ENCODE results near the gene PTGFRN.
"Not testable (repeated sequence)": the region's sequence is repeated elsewhere in the genome, so short reads cannot be mapped to it uniquely, and the experiment has no call there.

Gene PTGFRN

DNA sequence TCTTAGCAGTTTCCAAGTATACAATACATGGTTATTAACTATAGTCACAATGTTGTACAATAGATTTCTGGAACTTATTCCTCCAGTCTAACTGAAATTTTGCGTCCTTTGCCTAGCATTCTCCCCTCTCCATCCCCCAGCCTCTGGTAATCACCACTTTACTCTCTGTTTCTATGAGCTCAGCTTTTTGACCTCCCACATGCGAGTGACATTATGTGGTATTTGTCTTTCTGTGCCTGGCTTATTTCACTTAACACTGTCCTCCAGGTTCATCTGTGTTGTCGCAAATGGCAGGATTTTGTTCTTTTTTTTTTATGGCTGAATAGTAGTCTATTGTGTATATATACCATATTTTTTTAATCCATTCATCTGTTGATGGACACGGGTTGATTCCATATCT is 47.9 kb downstream of the PTGFRN start:
- Mint-ChIP-seq H3K4me1 (no peaks in the 10 kb centered on the region), H3K9me3 (no peaks in the 10 kb centered on the region), H3K27me3 (no peaks in the 10 kb centered on the region), H3K27ac (no peak overlapping the region), H3K4me3 (no peak overlapping the region)
- DNase-seq (no peak), ATAC-seq (no peak)

DNA sequence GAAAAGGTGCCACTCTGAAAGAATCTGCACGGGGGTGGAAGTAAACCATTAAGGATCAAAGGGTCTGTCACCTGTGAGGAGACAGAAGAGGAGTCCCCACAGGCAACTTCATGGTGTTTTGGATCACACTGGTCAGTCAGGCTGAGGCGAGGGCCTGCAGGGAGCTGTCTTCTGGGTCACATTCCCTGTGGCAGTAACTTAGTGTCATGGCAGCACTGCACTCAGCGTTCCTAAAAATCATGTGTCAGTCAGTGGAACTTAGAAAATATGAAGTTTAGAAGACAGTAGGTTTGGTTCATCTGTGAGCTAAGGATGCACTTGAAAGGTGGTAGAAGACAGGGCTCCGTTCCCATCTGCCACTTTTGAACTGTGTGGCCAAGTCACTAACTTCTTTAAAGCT is 48.4 kb downstream of the PTGFRN start:
- DNase-seq: no peak
- Mint-ChIP-seq H3K4me3 (no peak overlapping the region), H3K27ac (no peak overlapping the region), H3K4me1 (no peaks in the 10 kb centered on the region), H3K27me3 (no peaks in the 10 kb centered on the region), H3K9me3 (no peaks in the 10 kb centered on the region)
- no peak for ATAC-seq

DNA sequence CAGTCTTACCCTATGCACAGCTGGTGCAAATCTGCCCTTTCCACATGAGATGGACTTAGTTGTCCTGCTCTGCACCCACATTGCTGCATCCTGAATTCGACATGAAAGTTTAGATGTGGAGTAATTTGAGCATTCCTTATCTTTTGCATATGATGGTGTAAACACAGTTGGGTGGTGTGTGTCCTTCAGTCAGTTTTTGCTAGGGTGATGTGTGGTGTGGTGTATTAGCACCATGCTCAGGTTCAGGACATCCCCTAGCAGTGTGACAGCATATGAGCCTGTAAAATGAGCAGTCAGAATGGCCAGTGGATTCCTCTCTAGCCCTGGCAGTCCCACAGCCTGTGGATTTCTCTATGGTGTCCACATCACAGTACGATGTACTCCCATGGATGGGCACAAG is 49.3 kb downstream of the PTGFRN start:
- Mint-ChIP-seq H3K9me3 (no peaks in the 10 kb centered on the region), H3K4me3 (no peak overlapping the region), H3K27ac (no peak overlapping the region), H3K4me1 (no peaks in the 10 kb centered on the region), H3K27me3 (no peaks in the 10 kb centered on the region)
- DNase-seq (no peak), ATAC-seq (no peak)

DNA sequence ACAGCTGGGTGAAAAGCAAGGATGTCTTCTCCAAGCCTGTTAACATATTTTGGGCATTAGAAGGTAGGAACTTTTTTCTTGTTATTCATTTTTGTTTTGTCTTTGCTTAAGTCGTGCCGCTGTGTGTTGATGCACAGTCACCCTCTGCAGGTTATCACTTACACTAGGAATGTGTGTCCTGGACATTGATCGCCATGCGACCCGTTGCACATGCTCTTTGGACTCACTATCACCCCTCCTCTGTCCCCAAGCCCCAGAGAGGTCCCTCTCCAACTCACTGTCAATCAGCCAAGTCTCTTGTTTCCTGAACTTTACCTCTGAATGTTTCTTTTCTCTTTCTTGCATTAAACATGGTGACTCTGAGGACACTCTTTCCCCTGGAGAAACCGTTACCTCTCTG is 51.9 kb downstream of the PTGFRN start:
- no peak overlapping the region for H3K4me3 Mint-ChIP-seq
- no peak for ATAC-seq
- no peak for DNase-seq
- H3K27ac Mint-ChIP-seq: no peak overlapping the region
- no peaks in the 10 kb centered on the region for H3K27me3 Mint-ChIP-seq
- H3K4me1 Mint-ChIP-seq: no peaks in the 10 kb centered on the region
- no peaks in the 10 kb centered on the region for H3K9me3 Mint-ChIP-seq

DNA sequence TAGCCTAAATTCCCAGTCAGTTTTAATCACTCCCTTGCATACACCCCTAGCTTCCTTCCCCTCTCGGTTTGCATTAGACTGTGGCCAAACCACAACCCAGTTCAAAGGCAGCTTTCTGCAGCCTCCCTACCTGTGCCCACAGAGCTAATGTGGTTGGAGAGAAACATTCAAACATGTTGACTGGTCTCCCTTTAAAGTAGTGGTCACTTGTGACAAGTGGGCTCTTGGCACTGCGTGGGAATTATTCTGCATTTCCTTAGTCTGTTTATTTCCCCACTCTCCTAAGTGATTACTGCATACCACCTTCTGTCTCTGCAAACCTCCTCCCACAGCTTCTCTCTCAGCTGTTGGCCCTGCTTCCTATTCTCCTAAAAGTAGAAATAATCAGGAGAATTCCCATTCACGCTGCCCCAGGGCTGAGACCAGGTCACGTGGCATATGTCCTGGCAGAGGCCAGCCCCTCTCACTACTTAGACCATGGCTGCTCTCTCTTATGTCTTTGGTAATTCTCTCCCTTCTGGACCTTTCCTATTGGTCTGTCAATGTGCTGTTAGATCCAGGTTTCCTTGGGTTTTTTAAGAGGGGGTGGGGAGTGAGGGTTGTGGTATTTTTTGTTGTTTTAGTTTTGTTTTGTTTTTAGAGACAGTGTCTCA is 53.4 kb downstream of the PTGFRN start:
- DNase-seq (no peak), ATAC-seq (peak; percentile 74)
- Mint-ChIP-seq H3K9me3 (no peaks in the 10 kb centered on the region), H3K27ac (no peak overlapping the region), H3K27me3 (no peaks in the 10 kb centered on the region), H3K4me1 (no peaks in the 10 kb centered on the region), H3K4me3 (no peak overlapping the region)

DNA sequence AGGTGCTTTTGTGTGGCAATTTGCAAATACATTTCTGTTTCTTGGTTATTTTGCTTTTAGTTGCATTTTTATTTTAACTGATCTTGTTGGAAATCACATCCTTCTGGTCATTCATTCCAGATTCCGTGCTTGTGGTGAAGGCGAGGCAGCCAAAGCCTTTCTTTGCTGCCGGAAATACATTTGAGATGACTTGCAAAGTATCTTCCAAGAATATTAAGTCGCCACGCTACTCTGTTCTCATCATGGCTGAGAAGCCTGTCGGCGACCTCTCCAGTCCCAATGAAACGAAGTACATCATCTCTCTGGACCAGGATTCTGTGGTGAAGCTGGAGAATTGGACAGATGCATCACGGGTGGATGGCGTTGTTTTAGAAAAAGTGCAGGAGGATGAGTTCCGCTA is 57.1 kb downstream of the PTGFRN start:
- no peak overlapping the region for H3K4me3 Mint-ChIP-seq
- no peaks in the 10 kb centered on the region for H3K27me3 Mint-ChIP-seq
- H3K27ac Mint-ChIP-seq: no peak overlapping the region
- ATAC-seq (no peak), DNase-seq (no peak)
- H3K4me1 Mint-ChIP-seq: no peaks in the 10 kb centered on the region
- H3K9me3 Mint-ChIP-seq: no peaks in the 10 kb centered on the region

DNA sequence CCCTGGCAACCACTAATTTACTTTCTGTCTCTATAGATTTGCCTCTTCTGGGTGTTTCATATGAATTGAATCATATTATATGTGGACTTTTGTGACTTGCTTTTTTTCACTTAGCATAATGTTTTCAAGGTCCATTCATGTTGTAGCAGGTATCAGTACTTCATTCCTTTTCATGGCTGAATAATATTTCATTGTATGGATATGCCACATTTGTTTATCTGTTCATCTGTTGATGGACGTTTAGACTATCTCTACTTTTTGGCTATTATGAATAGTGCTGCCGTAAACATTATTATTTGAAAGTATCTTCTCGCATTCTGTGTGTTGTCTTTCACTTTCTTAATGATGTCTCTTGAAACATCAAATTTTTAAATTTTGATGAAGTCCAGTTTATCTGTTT is 59.0 kb downstream of the PTGFRN start:
- H3K9me3 Mint-ChIP-seq: no peaks in the 10 kb centered on the region
- no peaks in the 10 kb centered on the region for H3K27me3 Mint-ChIP-seq
- H3K4me1 Mint-ChIP-seq: no peaks in the 10 kb centered on the region
- DNase-seq (no peak), ATAC-seq (no peak)
- H3K4me3 Mint-ChIP-seq: no peak overlapping the region
- H3K27ac Mint-ChIP-seq: no peak overlapping the region

DNA sequence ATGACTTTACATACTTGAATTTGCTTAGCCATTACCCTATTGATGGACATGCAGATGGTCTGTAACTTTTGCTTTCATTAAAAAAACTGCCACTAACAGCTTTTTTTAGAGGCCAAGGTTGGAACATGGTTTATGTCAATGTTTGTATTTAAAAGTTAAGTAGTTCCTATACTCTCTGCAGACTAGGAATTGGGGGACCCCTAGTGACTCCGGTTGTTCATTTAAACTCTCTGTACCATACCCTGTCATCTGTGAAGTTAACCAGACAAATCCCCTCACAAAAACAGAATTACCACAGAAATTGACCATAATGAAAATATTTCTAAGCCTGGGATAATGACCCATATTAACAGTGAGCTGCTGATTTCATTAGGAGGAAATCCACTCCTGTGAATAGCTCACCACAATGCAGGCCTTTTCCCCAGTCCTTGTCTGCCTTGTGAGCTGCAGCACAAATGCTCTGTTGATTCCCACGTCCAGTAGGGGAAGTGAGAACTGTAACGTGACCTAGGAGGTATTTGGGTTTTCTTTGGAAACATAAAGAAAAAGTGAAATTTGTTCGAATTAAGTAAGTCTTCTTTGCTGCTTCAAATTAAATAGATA is 61.6 kb downstream of the PTGFRN start:
- H3K27me3 Mint-ChIP-seq: no peaks in the 10 kb centered on the region
- ATAC-seq: no peak
- H3K27ac Mint-ChIP-seq: no peak overlapping the region

DNA sequence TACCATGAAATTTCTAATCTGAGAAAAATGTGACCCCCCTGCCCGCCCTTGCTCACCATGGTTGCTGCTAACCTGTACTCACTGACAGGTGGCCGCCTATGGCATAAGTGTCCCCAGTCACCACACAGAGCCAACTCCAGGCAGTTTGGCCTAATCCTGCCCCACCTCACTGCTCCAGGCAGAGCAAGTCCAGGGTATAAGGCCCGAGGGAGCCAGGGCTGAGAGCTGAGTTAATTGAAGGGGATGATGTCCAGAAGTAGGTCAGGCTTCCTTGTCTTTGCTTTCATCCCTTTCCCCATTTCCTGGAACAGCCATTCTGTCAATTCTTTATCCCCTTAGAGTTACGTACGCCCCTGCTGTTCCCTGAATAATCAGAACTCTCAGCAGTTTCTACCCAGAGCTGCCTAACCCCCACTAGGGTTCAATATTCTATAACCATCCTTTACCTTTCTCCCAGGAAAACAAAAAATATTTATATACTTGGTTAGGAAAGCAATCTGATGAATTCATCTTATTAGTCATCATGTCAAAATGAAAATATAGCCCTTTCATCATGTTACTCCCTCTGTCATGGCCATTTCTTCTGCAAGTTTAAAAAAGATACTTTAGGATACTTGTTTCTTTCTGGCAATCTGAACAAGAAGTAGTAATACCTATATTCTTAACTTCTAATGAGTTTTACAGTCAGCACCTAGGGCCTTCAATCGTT is 62.4 kb downstream of the PTGFRN start:
- ATAC-seq: no peak
- Mint-ChIP-seq H3K4me3 (no peak overlapping the region), H3K27ac (peak overlapping the region in 1 of 2 donors; percentile 12), H3K27me3 (no peaks in the 10 kb centered on the region), H3K4me1 (no peaks in the 10 kb centered on the region), H3K9me3 (peaks cover 0 to 7% of the 10 kb centered on the region in 2 donors)
- DNase-seq: no peak

More for the DNA sequence above, 61.6 kb downstream of the PTGFRN start:
- H3K4me1 Mint-ChIP-seq: no peaks in the 10 kb centered on the region
- H3K4me3 Mint-ChIP-seq: no peak overlapping the region
- DNase-seq: no peak
- peaks cover 0 to 7% of the 10 kb centered on the region in 2 donors for H3K9me3 Mint-ChIP-seq

DNA sequence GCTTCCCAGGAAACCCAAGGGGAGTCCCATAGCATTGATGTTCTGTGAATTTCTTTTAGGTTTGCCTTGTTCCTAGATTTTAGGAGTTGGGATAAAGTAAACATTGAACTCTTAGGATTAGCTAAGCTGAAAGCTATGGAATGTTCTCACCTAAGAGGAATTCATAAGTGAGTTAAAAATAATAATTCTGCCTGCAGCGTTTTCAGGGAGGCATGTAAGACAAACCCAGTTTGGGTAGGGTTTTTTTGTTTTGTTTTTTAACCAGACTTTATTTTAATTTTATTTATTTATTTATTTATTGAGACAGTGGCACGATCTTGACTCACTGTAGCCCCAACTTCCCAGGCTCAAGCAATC is 62.9 kb downstream of the PTGFRN start:
- H3K27me3 Mint-ChIP-seq: no peaks in the 10 kb centered on the region
- H3K4me1 Mint-ChIP-seq: no peaks in the 10 kb centered on the region
- H3K4me3 Mint-ChIP-seq: no peak overlapping the region
- no peak for DNase-seq
- no peak overlapping the region for H3K27ac Mint-ChIP-seq
- peaks cover 0 to 7% of the 10 kb centered on the region in 2 donors for H3K9me3 Mint-ChIP-seq
- ATAC-seq: no peak

DNA sequence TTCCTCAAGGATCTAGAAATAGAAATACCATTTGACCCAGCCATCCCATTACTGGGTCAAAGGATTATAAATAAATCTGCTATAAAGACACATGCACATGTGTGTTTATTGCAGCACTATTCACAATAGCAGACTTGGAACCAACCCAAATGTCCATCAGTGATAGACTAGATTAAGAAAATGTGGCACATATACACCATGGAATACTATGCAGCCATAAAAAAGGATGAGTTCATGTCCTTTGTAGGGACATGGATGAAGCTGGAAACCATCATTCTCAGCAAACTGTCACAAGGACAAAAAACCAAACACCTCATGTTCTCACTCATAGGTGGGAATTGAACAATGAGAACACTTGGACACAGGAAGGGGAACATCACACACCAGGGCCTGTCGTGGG is 70.6 kb downstream of the PTGFRN start:
- H3K4me3 Mint-ChIP-seq, H3K9me3 Mint-ChIP-seq, ATAC-seq, H3K27me3 Mint-ChIP-seq, H3K27ac Mint-ChIP-seq, DNase-seq: not testable (repeated sequence)
- H3K4me1 Mint-ChIP-seq: peaks cover 15% of the 10 kb centered on the region

DNA sequence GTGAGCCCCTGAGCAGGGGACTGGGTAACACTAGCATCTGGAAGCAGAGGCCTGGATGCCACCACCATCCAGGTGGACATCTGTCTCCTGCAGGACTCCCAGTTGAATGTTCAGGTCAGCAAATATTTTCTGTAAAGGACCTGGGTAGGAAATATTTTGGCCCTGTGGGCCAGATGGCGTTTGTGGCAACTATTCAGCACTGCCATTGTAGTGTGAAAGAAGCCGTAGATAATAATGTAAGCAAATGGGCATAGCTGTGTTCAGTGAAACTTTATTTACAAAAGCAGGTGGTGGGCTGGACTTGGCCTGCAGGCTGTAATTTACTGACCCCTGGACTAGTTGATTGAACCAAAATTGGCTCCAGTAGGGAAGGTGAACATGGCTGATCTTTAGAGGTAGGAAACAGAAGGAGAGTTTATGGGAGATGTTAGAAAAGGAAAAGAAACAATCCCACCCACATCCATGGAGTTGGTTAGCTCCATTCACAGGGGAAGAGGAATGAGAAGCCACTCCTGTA is 71.9 kb downstream of the PTGFRN start:
- Mint-ChIP-seq H3K9me3 (no peaks in the 10 kb centered on the region), H3K27ac (no peak overlapping the region), H3K4me1 (peaks cover 25% of the 10 kb centered on the region), H3K4me3 (no peak overlapping the region), H3K27me3 (no peaks in the 10 kb centered on the region)
- ATAC-seq (no peak), DNase-seq (no peak)

DNA sequence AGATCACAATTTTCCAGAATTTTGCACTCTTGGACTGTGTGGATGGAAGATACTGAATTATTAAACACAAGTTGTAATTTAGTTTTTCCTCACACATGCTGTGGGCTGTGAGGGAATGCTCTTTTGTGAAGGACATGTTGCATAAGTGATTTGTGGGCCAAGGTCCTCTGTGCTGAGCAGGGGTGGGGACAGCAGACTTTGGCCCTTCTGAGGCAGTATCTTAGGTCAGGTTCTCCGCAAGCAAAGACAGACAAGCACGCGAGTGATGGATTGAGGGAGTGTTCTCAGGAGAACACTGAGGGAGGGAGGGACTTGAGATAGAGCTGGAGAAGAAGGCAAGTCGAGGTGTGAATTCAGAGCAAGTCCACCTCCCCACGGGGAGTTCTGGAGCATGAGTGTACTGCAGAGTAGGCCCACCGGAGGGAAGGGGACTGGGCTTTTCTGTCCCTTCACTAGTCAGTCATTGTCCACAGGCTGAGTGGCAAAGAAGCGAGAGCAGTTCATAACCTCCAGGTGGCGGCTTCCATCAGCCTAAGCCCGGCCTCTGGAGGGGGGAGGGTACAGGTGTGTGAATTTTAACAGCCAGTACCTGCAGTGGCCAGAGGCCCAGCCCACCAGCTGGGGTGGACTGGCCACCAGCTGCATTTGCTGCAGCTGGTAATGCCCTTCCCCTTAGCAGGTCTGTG is 72.7 kb downstream of the PTGFRN start:
- H3K9me3 Mint-ChIP-seq: no peaks in the 10 kb centered on the region
- ATAC-seq (no peak), DNase-seq (no peak)
- no peak overlapping the region for H3K27ac Mint-ChIP-seq
- H3K4me1 Mint-ChIP-seq: peaks cover 34% of the 10 kb centered on the region
- H3K27me3 Mint-ChIP-seq: no peaks in the 10 kb centered on the region
- no peak overlapping the region for H3K4me3 Mint-ChIP-seq

DNA sequence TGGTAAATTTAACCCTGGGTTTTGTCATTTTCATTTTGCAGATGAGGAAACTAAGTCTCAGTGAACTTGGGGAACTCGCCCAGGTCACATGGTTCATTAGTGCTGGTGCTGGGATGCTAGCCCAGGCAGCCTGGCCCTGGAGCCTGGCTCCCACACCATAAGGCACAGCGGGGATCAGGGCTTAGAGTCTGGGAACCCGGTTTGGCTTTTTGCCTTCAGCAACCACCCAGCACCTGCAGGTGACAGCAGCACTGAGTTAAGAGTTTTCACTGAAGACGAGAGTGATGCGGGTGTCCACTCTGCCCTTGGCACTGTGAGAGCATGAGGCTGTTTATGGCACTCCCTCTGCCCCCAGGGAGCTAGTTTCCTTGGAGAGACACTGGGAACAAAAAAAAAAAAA is 73.4 kb downstream of the PTGFRN start:
- Mint-ChIP-seq H3K4me3 (no peak overlapping the region), H3K27me3 (no peaks in the 10 kb centered on the region), H3K27ac (no peak overlapping the region), H3K9me3 (no peaks in the 10 kb centered on the region), H3K4me1 (peaks cover 40% of the 10 kb centered on the region)
- DNase-seq: no peak
- no peak for ATAC-seq

DNA sequence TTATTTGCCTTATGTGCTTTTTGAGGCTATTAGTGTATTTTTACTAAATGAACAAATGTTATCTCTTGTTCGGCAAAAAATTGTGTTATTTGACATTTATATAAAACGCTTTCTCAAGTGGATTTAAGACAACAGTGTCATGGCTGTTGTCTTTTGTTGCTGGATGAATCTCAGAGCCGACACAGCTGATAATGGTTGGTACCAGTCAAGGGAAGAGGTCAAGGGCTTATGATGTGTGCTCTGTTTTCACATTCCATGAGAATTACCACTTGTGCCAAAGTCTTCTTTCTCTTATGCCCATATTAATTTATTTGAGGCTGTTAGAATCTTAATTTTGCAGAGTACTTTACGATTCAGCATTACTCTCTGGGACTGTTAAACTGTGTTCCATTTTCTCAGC is 74.0 kb downstream of the PTGFRN start:
- H3K27ac Mint-ChIP-seq: no peak overlapping the region
- H3K27me3 Mint-ChIP-seq: no peaks in the 10 kb centered on the region
- H3K4me1 Mint-ChIP-seq: peaks cover 46% of the 10 kb centered on the region
- no peak overlapping the region for H3K4me3 Mint-ChIP-seq
- no peaks in the 10 kb centered on the region for H3K9me3 Mint-ChIP-seq
- DNase-seq (no peak), ATAC-seq (no peak)
